ENCODE measurements around the gene HIVEP2.

HIVEP2 gene

DNA sequence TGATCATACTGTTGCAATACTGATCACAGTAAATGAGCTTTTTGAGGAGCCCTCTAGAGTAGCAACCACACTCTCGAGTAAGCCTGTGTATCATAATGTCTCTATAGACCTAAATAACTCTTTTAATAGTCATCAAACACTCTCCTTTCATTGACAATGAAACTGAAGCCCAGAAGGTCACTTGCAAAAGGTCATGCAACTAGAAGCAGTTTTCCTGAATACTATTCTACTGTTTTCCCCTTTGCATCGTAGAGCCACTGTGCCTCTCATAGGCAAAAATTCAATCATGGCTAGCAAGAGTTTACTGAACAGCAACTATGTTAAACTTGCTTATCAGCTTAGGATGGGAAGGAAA lies 105.3 kb downstream of the HIVEP2 start:
- DNase-seq = no peak

DNA sequence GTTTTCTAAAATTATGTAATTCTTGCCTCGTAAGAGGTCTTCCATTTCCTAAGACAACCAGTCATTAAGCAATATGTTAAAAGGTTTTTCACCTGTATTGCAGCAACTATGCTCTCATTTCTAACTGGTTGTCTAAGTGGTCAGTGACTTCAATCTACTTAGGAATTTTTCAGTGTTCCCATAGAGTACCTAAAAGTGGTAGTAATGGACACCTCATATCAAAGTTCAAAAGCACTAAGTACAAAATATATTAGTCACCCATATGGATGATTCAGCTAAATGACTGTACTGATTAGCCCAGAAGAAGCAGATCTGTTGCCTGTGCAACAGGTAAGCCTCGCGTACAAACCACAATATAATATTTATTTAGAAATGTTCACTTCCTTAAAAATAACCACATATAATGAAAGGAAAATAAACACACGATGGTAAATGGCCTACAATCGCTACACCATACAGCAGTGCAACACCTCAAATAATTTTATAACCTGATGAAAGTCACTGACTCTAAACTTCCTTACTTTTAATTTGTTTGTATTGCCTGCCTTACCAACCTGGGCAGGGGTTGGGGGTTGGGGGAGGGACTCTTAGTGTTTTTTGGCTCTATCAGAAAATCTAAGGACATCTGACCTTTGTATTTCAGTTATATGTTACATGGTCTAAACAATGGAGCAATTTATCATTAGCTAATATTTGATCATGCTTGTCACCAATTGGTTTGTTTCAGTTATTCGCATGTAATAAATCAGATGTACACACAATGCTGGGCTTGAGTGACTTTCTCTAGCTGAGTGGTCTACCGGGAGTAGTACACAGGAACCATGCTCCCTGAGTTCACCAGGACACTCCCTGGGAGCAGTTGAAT lies 105.9 kb downstream of the HIVEP2 start:
- no peak for DNase-seq

DNA sequence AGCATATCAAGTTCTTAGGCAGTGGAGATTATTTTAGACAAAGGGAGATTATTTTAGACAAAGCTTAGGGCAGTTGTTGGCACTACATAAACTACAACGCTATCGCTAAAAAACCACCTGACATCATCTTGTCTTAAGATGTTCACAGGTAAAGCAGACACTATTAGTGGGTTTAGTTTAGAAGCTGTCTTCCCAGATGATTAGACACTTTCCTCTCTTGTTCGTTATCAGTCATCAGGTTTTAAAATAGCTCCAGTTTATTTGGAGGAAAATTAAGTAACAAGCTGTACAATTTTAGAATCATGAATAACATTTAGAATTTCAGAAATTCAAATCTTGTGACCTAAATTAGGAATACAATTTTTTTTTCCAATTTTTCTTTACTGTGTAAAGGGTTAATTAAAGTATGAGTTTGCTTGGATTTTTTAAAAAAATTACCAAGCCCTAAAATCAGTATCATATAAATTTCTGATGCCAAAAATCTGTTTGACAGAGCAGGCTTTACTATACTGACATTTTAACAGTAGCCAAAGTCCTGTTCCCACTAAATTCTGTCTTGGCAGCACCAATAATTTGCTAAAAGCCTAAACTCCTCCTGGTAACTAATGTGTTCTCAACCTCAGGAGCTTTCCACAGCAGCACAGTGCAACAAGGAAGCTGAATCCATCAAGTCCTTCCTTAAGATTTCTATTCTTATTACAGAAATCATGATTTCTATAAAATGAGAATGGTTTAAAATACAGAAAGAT lies 109.0 kb downstream of the HIVEP2 start:
- no peak for DNase-seq

DNA sequence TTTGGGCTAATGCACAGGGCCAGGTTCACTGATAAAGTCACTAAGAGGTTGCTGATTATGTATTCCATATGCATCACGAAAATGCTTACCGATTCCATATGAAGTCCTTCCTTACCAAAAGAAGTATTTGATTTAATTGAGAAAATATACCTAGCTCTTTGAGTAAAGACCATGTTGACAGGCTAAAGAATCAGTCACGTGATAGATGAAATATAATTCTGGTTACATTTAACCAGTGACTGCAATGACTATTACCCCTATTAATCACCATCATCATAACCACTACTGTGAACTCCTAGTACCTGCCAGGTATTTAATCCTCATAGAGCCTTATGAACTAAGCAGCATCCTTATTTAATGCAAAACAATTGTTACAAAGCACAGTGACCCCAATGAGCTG lies 110.1 kb downstream of the HIVEP2 start:
- DNase-seq = no peak

DNA sequence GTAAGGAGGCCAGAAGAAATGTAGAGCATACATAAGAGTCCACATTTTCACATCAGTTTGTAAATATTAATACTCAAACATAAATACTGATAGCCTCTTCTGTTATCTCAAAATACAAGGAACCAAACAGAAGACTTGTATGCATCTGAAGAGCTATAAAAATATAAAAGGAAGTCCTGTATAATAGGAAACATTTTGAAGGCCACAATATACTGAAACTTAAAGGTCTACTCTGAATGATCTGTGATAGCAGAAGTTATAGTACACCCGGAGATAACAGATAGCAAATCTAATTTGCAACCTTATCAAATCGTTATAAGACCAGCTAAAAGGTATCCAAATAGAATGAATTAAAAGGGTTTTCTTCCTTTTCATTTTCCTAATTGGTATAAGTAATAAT lies 111.2 kb downstream of the HIVEP2 start:
- no peak for DNase-seq

DNA sequence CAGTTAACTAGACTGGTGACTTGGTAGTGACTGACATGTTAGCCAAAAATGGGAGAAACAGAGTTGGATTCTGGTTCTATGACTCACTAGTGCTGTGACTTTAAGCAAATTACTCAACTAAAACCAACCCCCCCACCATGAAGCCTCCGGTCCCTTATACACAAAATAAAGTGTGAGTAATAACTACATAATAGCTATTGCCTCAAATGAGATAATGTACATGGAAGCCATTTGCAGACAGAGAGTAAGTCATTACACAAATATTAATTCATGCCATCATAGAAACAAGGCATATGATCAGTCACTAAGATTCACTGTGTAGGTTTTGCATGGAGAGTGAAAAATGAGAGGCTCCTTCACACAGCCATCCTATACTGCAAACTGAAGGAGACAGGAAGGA lies 111.9 kb downstream of the HIVEP2 start:
- DNase-seq = no peak

DNA sequence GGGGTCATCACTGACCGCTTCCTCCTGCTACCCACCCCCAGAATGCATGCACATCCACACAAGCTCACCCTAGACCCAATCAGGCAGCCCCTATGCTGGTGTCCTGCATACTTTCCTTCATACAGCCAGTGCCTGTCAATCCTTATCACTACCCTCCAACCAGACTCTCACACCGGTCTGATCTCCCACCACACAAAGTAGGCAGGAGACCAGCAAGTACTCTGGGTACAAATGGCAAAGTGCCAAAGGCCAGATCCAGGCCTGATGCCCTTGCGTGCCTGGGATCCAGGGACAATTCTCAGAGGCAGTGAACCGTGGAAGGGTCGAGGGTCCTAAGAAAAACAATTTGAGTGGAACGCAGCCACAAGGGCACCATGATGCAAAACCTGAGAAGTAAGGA lies 114.2 kb downstream of the HIVEP2 start:
- DNase-seq = no peak

DNA sequence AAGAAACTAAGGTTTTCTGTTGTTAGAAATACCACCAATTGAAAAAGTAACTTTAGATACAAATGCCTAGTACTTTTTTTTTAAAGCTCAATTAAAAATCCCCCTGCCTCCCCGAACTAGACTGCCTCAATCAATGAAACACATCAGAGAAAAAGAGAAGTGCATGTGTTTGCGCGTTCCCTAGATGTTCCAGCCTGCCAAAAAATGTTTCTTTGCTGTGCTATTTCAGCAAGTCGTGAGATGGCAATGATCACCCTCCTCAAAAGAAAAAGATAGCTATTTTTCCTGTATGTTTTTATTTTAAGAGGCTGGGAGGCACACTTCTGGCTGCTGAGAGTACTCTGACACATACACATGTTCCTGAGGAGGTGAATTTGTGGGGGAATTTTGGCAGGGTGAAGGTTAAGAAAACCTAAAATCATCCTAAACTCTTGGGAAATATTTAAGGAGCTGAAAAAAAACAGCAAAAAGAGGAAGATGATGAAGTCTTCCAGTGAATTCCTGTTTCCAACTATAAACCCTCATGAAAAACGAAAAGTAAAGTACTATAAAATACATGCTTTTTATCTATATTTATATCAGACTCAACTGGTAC lies 114.8 kb downstream of the HIVEP2 start:
- no peak for DNase-seq

DNA sequence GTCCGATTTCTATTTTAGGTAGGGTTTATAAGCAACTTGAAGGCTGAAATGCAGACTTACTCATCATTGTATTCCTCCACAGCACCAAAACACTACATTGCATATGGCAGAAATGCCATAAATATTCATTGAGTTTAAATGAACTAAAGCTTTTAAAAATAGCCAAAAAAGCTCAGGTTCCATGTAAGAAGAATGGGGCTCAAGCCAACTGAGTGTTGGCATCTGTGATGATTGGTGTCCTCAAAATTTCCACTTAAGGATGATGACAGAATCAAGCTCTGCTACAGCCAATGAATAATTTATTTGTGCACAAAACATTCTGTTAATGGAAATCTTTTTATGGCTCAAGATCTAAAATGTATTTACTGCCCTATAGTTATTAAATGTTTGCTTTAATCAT lies 115.4 kb downstream of the HIVEP2 start:
- DNase-seq = no peak

GRCh38 chr6:142827991-142828390 lies 117.0 kb downstream of the HIVEP2 start:
- DNase-seq = no peak

GRCh38 chr6:142827369-142827768 lies 117.6 kb downstream of the HIVEP2 start:
- no peak for DNase-seq

- DNase-seq = no peak
These were observed 119.2 kb downstream of the HIVEP2 start for GRCh38 chr6:142825760-142826159.

- DNase-seq = no peak
These were observed 120.5 kb downstream of the HIVEP2 start for GRCh38 chr6:142824426-142824825.

DNA sequence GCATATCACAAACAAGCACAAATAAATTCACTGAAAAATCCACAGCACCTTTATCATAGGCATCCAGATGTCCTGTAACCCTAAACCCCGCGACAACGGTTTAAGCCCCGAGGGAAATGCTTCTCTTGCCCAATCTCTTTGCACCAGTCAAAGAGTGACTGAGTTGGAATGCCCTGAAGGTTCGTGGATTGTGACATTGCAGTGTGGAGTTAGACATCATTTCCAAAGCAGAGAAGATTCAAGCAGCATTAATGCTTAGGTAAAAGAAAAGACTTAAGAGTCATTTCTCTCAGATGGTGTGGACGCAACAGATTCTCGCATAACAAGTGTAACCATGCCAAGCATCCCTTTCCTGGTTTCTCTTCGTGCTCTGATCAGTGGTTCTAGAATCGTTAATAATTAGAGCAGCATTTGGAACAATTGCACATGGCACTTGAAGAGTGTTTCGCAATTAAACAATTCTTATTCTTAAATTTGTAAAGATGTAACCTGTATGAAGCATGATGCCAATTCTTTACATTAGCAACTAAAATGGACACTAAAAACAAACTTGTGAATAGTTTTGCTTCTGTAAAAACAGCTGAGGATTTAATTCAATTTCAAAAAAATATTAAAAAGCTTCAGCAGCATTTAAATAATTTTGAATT lies 121.6 kb downstream of the HIVEP2 start:
- DNase-seq = no peak

DNA sequence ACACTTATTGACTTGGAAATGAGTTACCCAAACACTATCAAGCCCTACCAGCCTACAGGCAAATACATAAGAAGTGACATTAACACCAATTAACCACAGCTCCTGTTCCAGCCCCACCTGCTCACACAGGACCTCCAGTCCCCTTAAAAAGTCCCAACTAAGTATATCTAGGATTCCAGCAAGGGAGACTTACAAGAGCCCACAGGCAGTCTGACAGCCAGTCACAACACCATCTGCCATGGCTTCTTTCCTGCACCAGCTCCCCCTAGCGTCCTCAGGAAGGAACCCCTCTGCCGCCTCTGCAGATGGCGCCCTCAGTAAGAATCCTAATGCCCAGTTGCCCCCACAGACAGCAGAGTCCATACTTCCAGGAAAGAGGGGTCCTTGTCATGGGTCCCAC lies 122.1 kb downstream of the HIVEP2 start:
- no peak for DNase-seq

DNA sequence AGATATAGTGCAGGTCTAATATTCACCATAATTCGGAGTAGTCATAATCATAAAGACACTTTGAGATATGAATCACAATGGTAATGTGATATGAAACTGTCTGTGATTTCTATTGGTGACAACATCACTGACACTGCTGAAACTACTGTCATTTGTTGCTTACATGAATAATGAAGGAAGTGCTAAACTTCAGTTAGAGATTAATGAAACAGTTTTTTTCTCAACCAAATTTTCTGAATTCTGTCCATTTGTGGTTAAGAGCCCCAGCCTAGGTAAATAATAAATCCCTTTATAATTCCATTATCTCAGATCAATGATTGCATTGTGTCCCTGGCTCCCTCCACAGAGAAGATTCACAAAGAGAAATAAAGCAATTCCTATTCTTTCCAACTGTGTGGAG lies 122.6 kb downstream of the HIVEP2 start:
- no peak for DNase-seq

DNA sequence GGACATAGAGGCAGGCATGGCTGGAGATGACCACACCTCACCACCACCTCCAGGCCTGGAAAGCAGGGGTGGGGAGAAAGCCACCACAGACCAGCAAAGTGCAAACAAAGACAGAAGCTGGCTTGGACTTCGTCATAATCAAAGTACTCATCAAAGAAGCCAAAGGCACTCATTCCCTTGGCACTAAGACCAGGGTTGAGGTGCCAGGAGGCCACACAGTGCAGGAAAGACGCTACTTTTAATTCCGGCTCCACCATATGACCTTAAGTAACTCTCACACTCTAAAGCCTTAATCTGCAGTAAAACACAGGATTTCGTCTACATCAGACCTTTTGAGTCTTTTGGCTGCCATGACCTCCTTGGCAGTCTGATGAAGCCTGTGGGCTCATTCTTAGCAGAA lies 123.1 kb downstream of the HIVEP2 start:
- no peak for DNase-seq

GRCh38 chr6:142821164-142821716 lies 123.7 kb downstream of the HIVEP2 start:
- no peak for DNase-seq

DNA sequence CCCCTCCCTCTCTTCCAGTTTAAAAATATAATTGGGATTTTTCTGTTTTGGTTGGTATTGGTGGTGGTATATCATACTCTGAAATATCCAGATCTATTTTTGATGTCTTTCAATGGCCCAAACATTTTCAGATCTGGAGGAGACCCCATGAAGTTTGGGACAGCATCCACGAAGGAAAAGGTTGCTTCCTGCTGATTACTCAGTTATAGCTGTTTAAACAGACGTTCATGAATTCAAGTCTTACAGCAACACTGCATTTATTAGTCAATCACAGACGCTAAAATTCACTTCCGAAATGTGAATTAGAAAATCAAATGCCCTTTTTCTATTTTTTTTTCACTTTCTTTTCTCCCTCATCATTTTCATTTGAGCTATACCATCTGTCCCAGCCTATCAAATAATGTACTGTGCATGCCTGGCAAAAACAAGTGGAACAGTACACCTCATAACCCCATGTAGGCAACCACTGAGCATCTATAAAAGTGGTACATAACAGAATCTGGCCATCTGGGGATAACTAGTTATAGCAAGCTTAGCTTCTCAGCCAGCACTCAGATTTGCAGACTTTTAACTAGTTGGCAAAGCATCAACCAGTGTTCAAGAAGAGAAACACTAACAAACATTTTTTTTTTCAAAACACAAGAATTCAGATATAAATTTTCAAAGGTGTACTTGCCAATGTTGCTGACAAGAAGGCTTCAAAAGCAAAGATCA lies 124.5 kb downstream of the HIVEP2 start:
- no peak for DNase-seq

DNA sequence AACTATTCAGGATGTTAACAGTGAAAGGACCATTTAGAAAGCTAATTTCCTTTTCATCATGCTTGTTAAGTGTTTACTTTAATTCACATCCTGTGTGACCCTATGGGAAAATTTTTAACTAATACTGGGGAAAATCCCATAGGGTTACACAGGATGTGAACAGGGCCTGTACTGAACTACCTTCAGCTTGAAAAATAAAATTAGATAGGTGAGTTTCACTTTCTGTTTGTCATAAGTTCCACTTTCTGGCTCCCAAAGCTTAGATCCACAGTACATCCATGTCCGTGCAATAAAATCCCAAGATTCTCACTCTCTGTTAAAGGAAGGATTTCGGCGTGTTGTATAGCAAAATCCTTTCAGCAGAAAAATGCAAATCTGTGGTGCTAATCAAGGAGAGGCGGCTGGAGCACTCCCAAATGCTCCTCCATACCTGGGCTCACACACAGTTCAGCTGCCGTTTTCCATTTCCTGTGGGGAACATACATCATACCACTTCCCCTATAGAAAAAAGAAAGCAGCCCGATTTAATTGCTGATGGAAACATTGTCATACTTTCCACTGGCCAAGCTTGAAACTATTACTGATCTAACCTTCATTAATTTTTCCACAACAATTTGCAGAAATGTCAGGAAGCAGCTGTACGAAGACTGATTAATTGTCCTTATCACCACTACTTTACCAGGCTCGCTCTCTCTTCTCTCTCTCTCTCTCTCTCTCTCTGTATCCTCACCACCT lies 125.2 kb downstream of the HIVEP2 start:
- DNase-seq = no peak

DNA sequence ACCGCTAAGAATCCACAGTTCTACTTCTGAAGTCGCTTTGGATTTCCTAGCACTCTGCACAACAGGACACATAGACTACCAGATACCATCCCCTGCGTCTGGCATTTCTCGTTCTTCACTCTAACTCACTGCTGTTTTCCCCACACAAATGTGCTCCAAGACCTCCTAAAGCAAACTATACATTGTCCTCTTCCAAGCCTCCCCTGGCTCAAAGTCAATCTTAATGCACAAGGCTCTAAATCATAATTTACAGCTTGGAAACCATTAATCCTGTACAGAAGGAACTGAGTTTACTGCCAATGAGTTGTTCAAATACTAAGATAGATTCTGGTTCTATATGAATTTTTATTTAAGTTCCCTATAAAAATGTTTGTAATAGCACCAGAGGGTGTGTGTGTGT lies 128.5 kb downstream of the HIVEP2 start:
- DNase-seq = no peak

DNA sequence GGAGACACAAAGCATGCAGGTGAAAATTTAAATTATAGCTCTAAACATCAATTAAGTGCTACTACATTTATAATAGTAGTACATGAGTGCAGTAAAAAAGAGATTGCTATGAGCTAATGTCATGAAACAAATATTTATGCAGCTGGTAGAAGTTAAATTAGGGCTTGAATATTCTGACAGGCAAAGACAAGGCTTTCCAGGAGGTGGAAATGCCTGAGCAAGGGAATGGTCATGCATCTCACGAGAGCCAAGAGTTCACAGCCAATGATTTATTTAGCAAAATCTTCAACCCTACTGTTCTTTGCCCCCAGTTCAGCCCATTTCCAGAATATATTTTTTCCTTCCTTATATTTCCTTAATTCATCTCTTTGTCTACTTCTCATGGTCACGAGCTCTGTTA lies 128.9 kb downstream of the HIVEP2 start:
- no peak for DNase-seq
